ENCODE measurements around the gene TMEM233. TPM values are rescaled to one million over a fixed set of nuclear protein-coding genes. Genes with fewer than 3 reads are reported as not detected.

TMEM233 gene
- total RNA-seq, 1 donor from 2014 or later = not detected

- Mint-ChIP-seq H3K4me3 (ENCODE audit: unreplicated experiment) (no peak overlapping the region), H3K27ac (ENCODE audit: unreplicated experiment) (no peak overlapping the region), H3K27me3 (ENCODE audit: low read depth) (peaks cover 9% of the 10 kb centered on the region), H3K9me3 (ENCODE audit: low read depth) (no peaks in the 10 kb centered on the region), H3K36me3 (ENCODE audit: low read depth) (no peaks in the 10 kb centered on the region), H3K4me1 (ENCODE audit: low read depth) (peaks cover 3% of the 10 kb centered on the region)
- DNase-seq (ENCODE audit: low spot score) = no peak
- TF ChIP-seq CTCF (IDR thresholded peaks at IDR 0.05) = no peak
Measured at GRCh38 chr12:119620490-119620889, 26.9 kb downstream of the TMEM233 start.

- no peak overlapping the region for H3K4me3 Mint-ChIP-seq (ENCODE audit: unreplicated experiment)
- H3K36me3 Mint-ChIP-seq (ENCODE audit: low read depth) = no peaks in the 10 kb centered on the region
- H3K9me3 Mint-ChIP-seq (ENCODE audit: low read depth) = no peaks in the 10 kb centered on the region
- peaks cover 9% of the 10 kb centered on the region for H3K27me3 Mint-ChIP-seq (ENCODE audit: low read depth)
- no peak for TF ChIP-seq CTCF (IDR thresholded peaks at IDR 0.05)
- no peak for DNase-seq (ENCODE audit: low spot score)
- peaks cover 3% of the 10 kb centered on the region for H3K4me1 Mint-ChIP-seq (ENCODE audit: low read depth)
- no peak overlapping the region for H3K27ac Mint-ChIP-seq (ENCODE audit: unreplicated experiment)
Measured at GRCh38 chr12:119621878-119622277, 28.3 kb downstream of the TMEM233 start.

GRCh38 chr12:119624966-119625365, 31.4 kb downstream of the TMEM233 start:
- DNase-seq (ENCODE audit: low spot score) = no peak
- Mint-ChIP-seq H3K9me3 (ENCODE audit: low read depth) (peaks cover 3% of the 10 kb centered on the region), H3K4me1 (ENCODE audit: low read depth) (peaks cover 3% of the 10 kb centered on the region), H3K27ac (ENCODE audit: unreplicated experiment) (no peak overlapping the region), H3K36me3 (ENCODE audit: low read depth) (no peaks in the 10 kb centered on the region), H3K4me3 (ENCODE audit: unreplicated experiment) (no peak overlapping the region), H3K27me3 (ENCODE audit: low read depth) (peaks cover 9% of the 10 kb centered on the region)
- no peak for TF ChIP-seq CTCF (IDR thresholded peaks at IDR 0.05)

GRCh38 chr12:119627019-119627643, 33.6 kb downstream of the TMEM233 start:
- no peak for TF ChIP-seq CTCF (IDR thresholded peaks at IDR 0.05)
- no peaks in the 10 kb centered on the region for H3K36me3 Mint-ChIP-seq (ENCODE audit: low read depth)
- H3K27ac Mint-ChIP-seq (ENCODE audit: unreplicated experiment) = no peak overlapping the region
- H3K27me3 Mint-ChIP-seq (ENCODE audit: low read depth) = peaks cover 9% of the 10 kb centered on the region
- no peak overlapping the region for H3K4me3 Mint-ChIP-seq (ENCODE audit: unreplicated experiment)
- no peak for DNase-seq (ENCODE audit: low spot score)
- no peaks in the 10 kb centered on the region for H3K4me1 Mint-ChIP-seq (ENCODE audit: low read depth)
- H3K9me3 Mint-ChIP-seq (ENCODE audit: low read depth) = peaks cover 3% of the 10 kb centered on the region

- Mint-ChIP-seq H3K4me1 (ENCODE audit: low read depth) (no peaks in the 10 kb centered on the region), H3K27me3 (ENCODE audit: low read depth) (peaks cover 5% of the 10 kb centered on the region), H3K4me3 (ENCODE audit: unreplicated experiment) (no peak overlapping the region), H3K27ac (ENCODE audit: unreplicated experiment) (no peak overlapping the region), H3K36me3 (ENCODE audit: low read depth) (no peaks in the 10 kb centered on the region), H3K9me3 (ENCODE audit: low read depth) (peaks cover 3% of the 10 kb centered on the region)
- no peak for TF ChIP-seq CTCF (IDR thresholded peaks at IDR 0.05)
- no peak for DNase-seq (ENCODE audit: low spot score)
Measured at GRCh38 chr12:119627686-119628085, 34.1 kb downstream of the TMEM233 start.

Measured in chondrocyte (in vitro differentiated cells).